Measurements from ENCODE around the gene SORD.
"Not testable (repeated sequence)": the region's sequence is repeated elsewhere in the genome, so short reads cannot be mapped to it uniquely, and the experiment has no call there.

- not testable (repeated sequence) for TF ChIP-seq CTCF, POLR2A (IDR thresholded peaks at IDR 0.05)
Observed at GRCh38 chr15:45069942-45070360, 47.0 kb downstream of the SORD start.

Data from body of pancreas (tissue), 4 donors.